Bronchial epithelial cell (primary cell): ENCODE measurements around the gene PAIP2. TPM values are rescaled to one million over a fixed set of nuclear protein-coding genes. Genes with fewer than 3 reads are reported as not detected.

Experiments used
- DNase-seq: peaks from one replicate; pipeline ENCODE4 v3.0.0-alpha.2; 2010; ENCODE audit warnings: low read depth
- FAIRE-seq: peaks from 2 replicates; lab custom pipeline; 2011; peaks lifted over from hg19 to GRCh38; lab: Jason Lieb, UNC
- H3K27me3 ChIP-seq: 2 replicates; pipeline ENCODE4 v1.5.1; 2011; ENCODE audit warnings: low read length; ENCODE audit not compliant: control insufficient read depth, insufficient read depth
- H3K36me3 ChIP-seq: 2 replicates; pipeline ENCODE4 v1.5.1; 2011; ENCODE audit warnings: low read length; ENCODE audit not compliant: control insufficient read depth, insufficient read depth
- H3K4me3 ChIP-seq: 2 replicates; pipeline ENCODE4 v1.5.1; 2011; ENCODE audit warnings: mild to moderate bottlenecking, low read depth, low read length, control low read depth
- total RNA-seq: library from RNA; depleted of rRNA; stranded (reverse); fragments of >200 nt; gene quantifications from 2 replicates; pipeline ENCODE4 v1.2.1, GENCODE V29; 2014
- TF ChIP-seq, protein P1 (sequence below): IDR thresholded peaks from 2 replicates; pipeline ENCODE4 v1.5.1; 2011; ENCODE audit warnings: mild to moderate bottlenecking, moderate library complexity, low read length, control low read depth, inconsistent platforms; ENCODE audit not compliant: insufficient read depth, severe bottlenecking

PAIP2 gene
- total RNA-seq, 1 donor from 2014 or later: 68.7 TPM

DNA sequence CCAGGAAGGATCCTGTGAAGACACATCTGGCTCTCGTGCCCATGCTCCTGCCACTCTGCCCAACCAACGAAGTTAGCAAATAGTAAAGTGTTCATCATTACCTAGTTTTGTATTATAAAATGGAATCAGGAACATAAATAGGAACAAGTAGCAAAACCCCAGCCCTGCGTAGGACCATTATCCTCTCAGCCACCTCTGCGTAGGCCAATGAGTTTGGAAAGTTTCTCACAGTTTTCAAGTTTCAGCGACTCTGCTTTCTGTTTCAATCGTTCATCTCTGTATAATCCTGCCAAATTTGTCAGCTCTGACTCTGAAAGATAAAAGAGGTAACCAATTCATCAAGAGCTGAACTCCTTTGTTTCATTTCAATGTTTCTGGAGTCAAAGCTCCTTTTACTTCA lies 72.3 kb downstream of the PAIP2 start:
- Histone ChIP-seq H3K36me3 (no peaks in the 10 kb centered on the region), H3K27me3 (no peaks in the 10 kb centered on the region), H3K4me3 (no peak overlapping the region)
- TF ChIP-seq, protein P1, sequence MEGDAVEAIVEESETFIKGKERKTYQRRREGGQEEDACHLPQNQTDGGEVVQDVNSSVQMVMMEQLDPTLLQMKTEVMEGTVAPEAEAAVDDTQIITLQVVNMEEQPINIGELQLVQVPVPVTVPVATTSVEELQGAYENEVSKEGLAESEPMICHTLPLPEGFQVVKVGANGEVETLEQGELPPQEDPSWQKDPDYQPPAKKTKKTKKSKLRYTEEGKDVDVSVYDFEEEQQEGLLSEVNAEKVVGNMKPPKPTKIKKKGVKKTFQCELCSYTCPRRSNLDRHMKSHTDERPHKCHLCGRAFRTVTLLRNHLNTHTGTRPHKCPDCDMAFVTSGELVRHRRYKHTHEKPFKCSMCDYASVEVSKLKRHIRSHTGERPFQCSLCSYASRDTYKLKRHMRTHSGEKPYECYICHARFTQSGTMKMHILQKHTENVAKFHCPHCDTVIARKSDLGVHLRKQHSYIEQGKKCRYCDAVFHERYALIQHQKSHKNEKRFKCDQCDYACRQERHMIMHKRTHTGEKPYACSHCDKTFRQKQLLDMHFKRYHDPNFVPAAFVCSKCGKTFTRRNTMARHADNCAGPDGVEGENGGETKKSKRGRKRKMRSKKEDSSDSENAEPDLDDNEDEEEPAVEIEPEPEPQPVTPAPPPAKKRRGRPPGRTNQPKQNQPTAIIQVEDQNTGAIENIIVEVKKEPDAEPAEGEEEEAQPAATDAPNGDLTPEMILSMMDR: no peak
- DNase-seq (no peak), FAIRE-seq (no peak)

DNA sequence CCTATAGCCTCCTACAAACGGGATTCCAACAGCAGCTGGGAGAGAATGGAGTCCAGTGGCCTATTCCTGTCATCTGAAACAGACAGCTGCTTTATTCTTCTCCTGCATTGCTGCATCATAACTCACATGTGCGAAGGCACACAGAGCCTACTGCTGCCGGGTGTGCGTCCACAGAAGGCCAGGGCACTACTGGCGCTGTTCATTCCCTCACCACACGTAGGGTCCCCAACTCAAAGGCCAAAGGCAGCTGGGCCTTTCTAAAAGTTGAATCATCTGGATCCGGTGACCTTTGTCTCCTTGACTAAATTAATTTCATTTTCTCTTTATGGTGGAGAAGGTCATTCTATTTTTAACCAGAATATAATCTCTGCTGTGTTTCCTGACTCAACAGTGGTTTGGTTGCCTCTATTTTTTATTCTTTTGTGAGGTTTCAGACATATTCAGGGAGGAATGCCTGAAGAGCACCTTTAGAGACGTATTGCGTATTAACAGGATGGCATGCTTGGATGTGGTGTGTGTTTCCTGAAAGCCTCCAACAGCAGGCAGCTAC lies 73.0 kb downstream of the PAIP2 start:
- Histone ChIP-seq H3K27me3 (no peaks in the 10 kb centered on the region), H3K4me3 (no peak overlapping the region), H3K36me3 (no peaks in the 10 kb centered on the region)
- FAIRE-seq (no peak), DNase-seq (no peak)
- TF ChIP-seq, protein P1: no peak

- Histone ChIP-seq H3K27me3 (no peaks in the 10 kb centered on the region), H3K36me3 (no peaks in the 10 kb centered on the region), H3K4me3 (no peak overlapping the region)
- TF ChIP-seq, protein P1: no peak
- FAIRE-seq: no peak
- peak; percentile 72 for DNase-seq
These were observed 73.7 kb downstream of the PAIP2 start for GRCh38 chr5:139415221-139415861.

DNA sequence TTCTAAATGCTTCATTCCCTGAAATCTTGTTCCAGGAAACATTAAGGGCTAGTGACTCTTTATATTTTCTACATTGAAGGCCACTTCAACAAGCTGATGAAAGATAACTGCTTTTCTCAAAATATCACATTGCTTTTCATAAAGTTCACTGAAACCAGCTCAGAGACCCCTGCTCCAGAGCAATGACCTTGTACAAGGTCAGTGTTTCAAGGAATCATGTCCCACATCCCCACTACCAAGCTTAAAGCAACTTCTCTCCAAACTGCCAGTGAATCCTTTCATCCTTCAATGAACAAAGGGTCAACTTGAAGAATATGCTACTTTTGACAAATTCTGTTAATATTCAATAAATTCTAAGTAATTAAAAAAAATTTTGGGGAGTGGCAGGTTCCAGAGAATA lies 74.2 kb downstream of the PAIP2 start:
- Histone ChIP-seq H3K36me3 (no peaks in the 10 kb centered on the region), H3K27me3 (no peaks in the 10 kb centered on the region), H3K4me3 (no peak overlapping the region)
- TF ChIP-seq, protein P1: no peak
- no peak for FAIRE-seq
- no peak for DNase-seq

GRCh38 chr5:139416651-139417050 lies 75.0 kb downstream of the PAIP2 start:
- Histone ChIP-seq H3K36me3 (no peaks in the 10 kb centered on the region), H3K27me3 (no peaks in the 10 kb centered on the region), H3K4me3 (no peak overlapping the region)
- no peak for DNase-seq
- TF ChIP-seq, protein P1: no peak
- no peak for FAIRE-seq

- TF ChIP-seq, protein P1: no peak
- no peak for FAIRE-seq
These were observed 75.6 kb downstream of the PAIP2 start for GRCh38 chr5:139417214-139417613.

More at GRCh38 chr5:139417214-139417613, 75.6 kb downstream of the PAIP2 start:
- no peak overlapping the region for H3K4me3 ChIP-seq
- no peaks in the 10 kb centered on the region for H3K27me3 ChIP-seq
- no peaks in the 10 kb centered on the region for H3K36me3 ChIP-seq
- peak; percentile 42 for DNase-seq
